HEK293 (cell line): ENCODE measurements around the gene TMEM41A.

Source experiments
- CTCF ChIA-PET: fragments of 350-600 bp; formaldehyde crosslinking; extraction: SDS; loops from one replicate; lab custom pipeline; 2021; ENCODE audit warnings: antibody characterized with exemption; lab: Yijun Ruan, JAX
- POLR2A ChIA-PET: fragments of 300-600 bp; formaldehyde crosslinking; extraction: SDS; loops from one replicate; lab custom pipeline; 2020; ENCODE audit warnings: antibody characterized with exemption, inconsistent platforms; lab: Yijun Ruan, JAX
- H3K27ac ChIP-seq: fragments of 200-500 bp; sonication (Bioruptor generic); 2 replicates; pipeline ENCODE4 v1.5.1; 2014; ENCODE audit warnings: low read depth, low read length, control low read depth, inconsistent platforms; ENCODE audit errors: extremely low read depth
- H3K36me3 ChIP-seq, 2 experiments: fragments of 200-500 bp in 1 of 2; sonication (Bioruptor generic) in 1 of 2; 1 replicate in 1 of 2; 2 replicates in 1 of 2; pipeline ENCODE4 v1.5.1; 2014 to 2017; ENCODE audit warnings: inconsistent platforms in 2 of 2, low read length in 2 of 2; ENCODE audit not compliant: control insufficient read depth in 2 of 2, insufficient read depth in 1 of 2
- H3K4me1 ChIP-seq: fragments of 200-500 bp; sonication (Bioruptor generic); 2 replicates; pipeline ENCODE4 v1.5.1; 2014; ENCODE audit warnings: mild to moderate bottlenecking, low read length, inconsistent platforms; ENCODE audit not compliant: control insufficient read depth, insufficient read depth
- H3K4me3 ChIP-seq: 2 replicates; pipeline ENCODE4 v1.5.1; 2011; ENCODE audit warnings: low read depth, mild to moderate bottlenecking, control low read depth, low read length, moderate library complexity
- H3K9me3 ChIP-seq: fragments of 200-500 bp; sonication (Bioruptor generic); 2 replicates; pipeline ENCODE4 v1.5.1; 2014; ENCODE audit warnings: low read depth, low read length, inconsistent platforms; ENCODE audit not compliant: control insufficient read depth, insufficient read depth
- GLI4 ChIP-seq: fragments of 450-650 bp; formaldehyde crosslinking; IDR thresholded peaks from 2 replicates; pipeline ENCODE4 v1.5.1; 2016; ENCODE audit warnings: missing biosample characterization, missing genetic modification characterization
- KLF10 ChIP-seq: fragments of 450-650 bp; IDR thresholded peaks from 2 replicates; pipeline ENCODE4 v1.5.1; 2018; ENCODE audit warnings: missing biosample characterization, mild to moderate bottlenecking, missing genetic modification characterization
- PRDM1 ChIP-seq: fragments of 450-650 bp; formaldehyde crosslinking; IDR thresholded peaks from 2 replicates; pipeline ENCODE4; 2016; ENCODE audit warnings: missing biosample characterization, missing genetic modification characterization
- SALL2 ChIP-seq: fragments of 450-650 bp; formaldehyde crosslinking; IDR thresholded peaks from 2 replicates; pipeline ENCODE4 v1.5.0; 2017; ENCODE audit warnings: missing biosample characterization, mild to moderate bottlenecking, missing genetic modification characterization, borderline replicate concordance
- SCRT1 ChIP-seq: fragments of 450-650 bp; formaldehyde crosslinking; IDR thresholded peaks from 2 replicates; pipeline ENCODE4 v1.5.1; 2016; ENCODE audit warnings: missing biosample characterization, missing genetic modification characterization, borderline replicate concordance
- TCF7L2 ChIP-seq: IDR thresholded peaks from 2 replicates; pipeline ENCODE4 v1.6.1; 2011; ENCODE audit warnings: low read depth, mild to moderate bottlenecking, inconsistent platforms, low read length, moderate library complexity, borderline replicate concordance
- ZBTB21 ChIP-seq: fragments of 450-650 bp; formaldehyde crosslinking; IDR thresholded peaks from 2 replicates; pipeline ENCODE4 v1.5.1; 2017; ENCODE audit warnings: missing biosample characterization, missing genetic modification characterization
- ZNF239 ChIP-seq: fragments of 450-650 bp; formaldehyde crosslinking; IDR thresholded peaks from 2 replicates; pipeline ENCODE4 v1.5.1; 2016; ENCODE audit warnings: missing biosample characterization, missing genetic modification characterization
- ZNF302 ChIP-seq: fragments of 450-650 bp; formaldehyde crosslinking; IDR thresholded peaks from 2 replicates; pipeline ENCODE4 v1.5.1; 2016; ENCODE audit warnings: missing biosample characterization, missing genetic modification characterization, low read depth
- ZNF341 ChIP-seq: fragments of 450-650 bp; formaldehyde crosslinking; IDR thresholded peaks from 2 replicates; pipeline ENCODE4; 2016; ENCODE audit warnings: low read depth, missing biosample characterization, missing genetic modification characterization
- ZNF530 ChIP-seq: fragments of 450-650 bp; formaldehyde crosslinking; IDR thresholded peaks from 2 replicates; pipeline ENCODE4 v1.5.1; 2016; ENCODE audit warnings: low read depth, missing biosample characterization, missing genetic modification characterization
- ZNF768 ChIP-seq: fragments of 450-650 bp; formaldehyde crosslinking; IDR thresholded peaks from 2 replicates; pipeline ENCODE4 v1.5.1; 2018; ENCODE audit warnings: missing biosample characterization, mild to moderate bottlenecking, missing genetic modification characterization
- ZSCAN30 ChIP-seq: fragments of 450-650 bp; IDR thresholded peaks from 2 replicates; pipeline ENCODE4 v1.5.1; 2018; ENCODE audit warnings: missing biosample characterization, mild to moderate bottlenecking, missing genetic modification characterization, moderate library complexity
- TF ChIP-seq, protein P1 (sequence below): fragments of 450-650 bp; formaldehyde crosslinking; IDR thresholded peaks from 2 replicates; pipeline ENCODE4 v1.5.1; 2016; ENCODE audit warnings: missing biosample characterization, missing genetic modification characterization
- TF ChIP-seq, protein P2 (sequence below): fragments of 450-650 bp; formaldehyde crosslinking; IDR thresholded peaks from 2 replicates; pipeline ENCODE4 v1.5.1; 2016; ENCODE audit warnings: missing biosample characterization, missing genetic modification characterization
- TF ChIP-seq, protein P3 (sequence below): fragments of 450-650 bp; formaldehyde crosslinking; IDR thresholded peaks from 2 replicates; pipeline ENCODE4 v1.5.1; 2016; ENCODE audit warnings: missing biosample characterization, missing genetic modification characterization, low read depth
- TF ChIP-seq, protein P4 (sequence below): fragments of 450-650 bp; formaldehyde crosslinking; IDR thresholded peaks from 2 replicates; pipeline ENCODE4 v1.5.1; 2016; ENCODE audit warnings: missing biosample characterization, missing genetic modification characterization
- TF ChIP-seq, protein P5 (sequence below): fragments of 450-650 bp; formaldehyde crosslinking; IDR thresholded peaks from 2 replicates; pipeline ENCODE4 v1.5.1; 2016; ENCODE audit warnings: missing biosample characterization, missing genetic modification characterization, borderline replicate concordance
- TF ChIP-seq, protein P6 (sequence below): fragments of 450-650 bp; formaldehyde crosslinking; IDR thresholded peaks from 2 replicates; pipeline ENCODE4 v1.5.1; 2016; ENCODE audit warnings: missing biosample characterization, missing genetic modification characterization
- TF ChIP-seq, protein P7 (sequence below): fragments of 450-650 bp; formaldehyde crosslinking; IDR thresholded peaks from 2 replicates; pipeline ENCODE4 v1.5.1; 2016; ENCODE audit warnings: missing biosample characterization, missing genetic modification characterization
- TF ChIP-seq, protein P8 (sequence below): fragments of 450-650 bp; formaldehyde crosslinking; IDR thresholded peaks from 2 replicates; pipeline ENCODE4 v1.5.1; 2016; ENCODE audit warnings: missing biosample characterization, missing genetic modification characterization

Gene TMEM41A

DNA sequence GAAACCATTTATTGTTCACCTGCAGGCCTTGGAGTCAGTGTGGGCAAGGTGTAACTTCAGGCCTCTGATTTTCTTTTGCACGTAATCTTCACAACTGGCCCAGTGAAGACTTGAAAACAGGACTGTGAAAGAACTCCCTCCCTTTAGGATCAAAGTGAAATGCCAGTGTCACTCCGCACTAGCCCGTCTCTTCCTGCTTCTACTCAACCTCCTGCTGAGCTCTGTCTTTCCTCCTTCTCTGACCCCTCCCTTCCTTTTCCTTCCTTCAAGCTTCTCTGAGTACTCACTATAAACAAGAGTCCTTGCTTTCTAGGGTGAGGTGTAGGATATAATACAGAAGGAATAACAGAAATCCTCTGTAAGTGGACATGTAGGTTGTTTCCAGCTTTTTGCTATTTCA is 28.5 kb downstream of the TMEM41A start:
- CTCF ChIA-PET = interaction anchor here (0.5 to 1.7 kb wide), 3 partner anchors 9 to 29 kb away, joined by 3 to 5 read pairs (median 3); no protein-coding TSS in a partner anchor
- no peak overlapping the region for H3K4me3 ChIP-seq
- peaks cover 0 to 42% of the 10 kb centered on the region in 2 experiments; a peak in 2 of 3 replicates for H3K36me3 ChIP-seq
- POLR2A ChIA-PET = no interaction called here
- no peak for TF ChIP-seq ZNF530 (tag by site-specific recombination)
- no peak for TF ChIP-seq TCF7L2
- TF ChIP-seq, protein P1, sequence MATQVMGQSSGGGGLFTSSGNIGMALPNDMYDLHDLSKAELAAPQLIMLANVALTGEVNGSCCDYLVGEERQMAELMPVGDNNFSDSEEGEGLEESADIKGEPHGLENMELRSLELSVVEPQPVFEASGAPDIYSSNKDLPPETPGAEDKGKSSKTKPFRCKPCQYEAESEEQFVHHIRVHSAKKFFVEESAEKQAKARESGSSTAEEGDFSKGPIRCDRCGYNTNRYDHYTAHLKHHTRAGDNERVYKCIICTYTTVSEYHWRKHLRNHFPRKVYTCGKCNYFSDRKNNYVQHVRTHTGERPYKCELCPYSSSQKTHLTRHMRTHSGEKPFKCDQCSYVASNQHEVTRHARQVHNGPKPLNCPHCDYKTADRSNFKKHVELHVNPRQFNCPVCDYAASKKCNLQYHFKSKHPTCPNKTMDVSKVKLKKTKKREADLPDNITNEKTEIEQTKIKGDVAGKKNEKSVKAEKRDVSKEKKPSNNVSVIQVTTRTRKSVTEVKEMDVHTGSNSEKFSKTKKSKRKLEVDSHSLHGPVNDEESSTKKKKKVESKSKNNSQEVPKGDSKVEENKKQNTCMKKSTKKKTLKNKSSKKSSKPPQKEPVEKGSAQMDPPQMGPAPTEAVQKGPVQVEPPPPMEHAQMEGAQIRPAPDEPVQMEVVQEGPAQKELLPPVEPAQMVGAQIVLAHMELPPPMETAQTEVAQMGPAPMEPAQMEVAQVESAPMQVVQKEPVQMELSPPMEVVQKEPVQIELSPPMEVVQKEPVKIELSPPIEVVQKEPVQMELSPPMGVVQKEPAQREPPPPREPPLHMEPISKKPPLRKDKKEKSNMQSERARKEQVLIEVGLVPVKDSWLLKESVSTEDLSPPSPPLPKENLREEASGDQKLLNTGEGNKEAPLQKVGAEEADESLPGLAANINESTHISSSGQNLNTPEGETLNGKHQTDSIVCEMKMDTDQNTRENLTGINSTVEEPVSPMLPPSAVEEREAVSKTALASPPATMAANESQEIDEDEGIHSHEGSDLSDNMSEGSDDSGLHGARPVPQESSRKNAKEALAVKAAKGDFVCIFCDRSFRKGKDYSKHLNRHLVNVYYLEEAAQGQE (tag by site-specific recombination) = no peak
- TF ChIP-seq KLF10 (tag by site-specific recombination) = no peak
- TF ChIP-seq ZNF341 = no peak
- no peak for TF ChIP-seq ZBTB21
- no peak for TF ChIP-seq SALL2 (tag by site-specific recombination)
- no peak for TF ChIP-seq ZNF239 (tag by site-specific recombination)
- no peak for TF ChIP-seq GLI4
- TF ChIP-seq, protein P2, sequence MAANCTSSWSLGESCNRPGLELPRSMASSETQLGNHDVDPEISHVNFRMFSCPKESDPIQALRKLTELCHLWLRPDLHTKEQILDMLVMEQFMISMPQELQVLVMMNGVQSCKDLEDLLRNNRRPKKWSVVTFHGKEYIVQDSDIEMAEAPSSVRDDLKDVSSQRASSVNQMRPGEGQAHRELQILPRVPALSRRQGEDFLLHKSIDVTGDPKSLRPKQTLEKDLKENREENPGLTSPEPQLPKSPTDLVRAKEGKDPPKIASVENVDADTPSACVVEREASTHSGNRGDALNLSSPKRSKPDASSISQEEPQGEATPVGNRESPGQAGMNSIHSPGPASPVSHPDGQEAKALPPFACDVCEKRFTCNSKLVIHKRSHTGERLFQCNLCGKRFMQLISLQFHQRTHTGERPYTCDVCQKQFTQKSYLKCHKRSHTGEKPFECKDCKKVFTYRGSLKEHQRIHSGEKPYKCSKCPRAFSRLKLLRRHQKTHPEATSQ (tag by site-specific recombination) = no peak
- no peak for TF ChIP-seq ZNF302 (tag by site-specific recombination)
- no peak for TF ChIP-seq ZNF768 (tag by site-specific recombination)
- no peak for TF ChIP-seq PRDM1 (tag by site-specific recombination)
- no peak for TF ChIP-seq SCRT1
- TF ChIP-seq ZSCAN30 (tag by site-specific recombination) = no peak
- TF ChIP-seq, protein P3, sequence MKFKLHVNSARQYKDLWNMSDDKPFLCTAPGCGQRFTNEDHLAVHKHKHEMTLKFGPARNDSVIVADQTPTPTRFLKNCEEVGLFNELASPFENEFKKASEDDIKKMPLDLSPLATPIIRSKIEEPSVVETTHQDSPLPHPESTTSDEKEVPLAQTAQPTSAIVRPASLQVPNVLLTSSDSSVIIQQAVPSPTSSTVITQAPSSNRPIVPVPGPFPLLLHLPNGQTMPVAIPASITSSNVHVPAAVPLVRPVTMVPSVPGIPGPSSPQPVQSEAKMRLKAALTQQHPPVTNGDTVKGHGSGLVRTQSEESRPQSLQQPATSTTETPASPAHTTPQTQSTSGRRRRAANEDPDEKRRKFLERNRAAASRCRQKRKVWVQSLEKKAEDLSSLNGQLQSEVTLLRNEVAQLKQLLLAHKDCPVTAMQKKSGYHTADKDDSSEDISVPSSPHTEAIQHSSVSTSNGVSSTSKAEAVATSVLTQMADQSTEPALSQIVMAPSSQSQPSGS (tag by site-specific recombination) = no peak
- no peaks in the 10 kb centered on the region for H3K9me3 ChIP-seq
- H3K27ac ChIP-seq = no peak overlapping the region
- H3K4me1 ChIP-seq = no peaks in the 10 kb centered on the region

DNA sequence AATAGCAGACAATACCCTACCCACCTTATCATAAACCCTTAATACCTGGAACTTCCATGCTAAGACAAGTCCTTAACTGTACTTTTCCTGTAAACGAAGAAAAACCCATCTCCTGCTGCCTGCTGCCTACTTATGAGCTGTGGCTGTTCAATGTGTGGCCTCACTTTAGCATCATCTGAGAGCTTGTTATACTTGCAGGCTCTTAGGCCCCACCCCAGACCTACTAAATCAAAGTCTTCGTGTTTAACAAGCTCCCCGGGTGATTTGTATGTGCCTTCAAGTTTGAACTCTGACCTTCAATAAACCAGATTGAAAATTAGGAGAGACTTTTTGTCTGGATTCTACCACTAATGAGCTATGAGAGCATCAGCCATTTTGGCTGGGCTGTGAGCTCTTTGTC is 29.3 kb downstream of the TMEM41A start:
- Histone ChIP-seq H3K36me3 (peaks cover 0 to 40% of the 10 kb centered on the region in 2 experiments; a peak in 1 of 3 replicates), H3K9me3 (no peaks in the 10 kb centered on the region), H3K27ac (no peak overlapping the region), H3K4me1 (no peaks in the 10 kb centered on the region), H3K4me3 (no peak overlapping the region)
- ChIA-PET CTCF (interaction anchor here (1.7 kb wide), 2 partner anchors 8 to 9 kb away, joined by 5 to 7 read pairs; no protein-coding TSS in a partner anchor), POLR2A (no interaction called here)
- TF ChIP-seq, protein P4, sequence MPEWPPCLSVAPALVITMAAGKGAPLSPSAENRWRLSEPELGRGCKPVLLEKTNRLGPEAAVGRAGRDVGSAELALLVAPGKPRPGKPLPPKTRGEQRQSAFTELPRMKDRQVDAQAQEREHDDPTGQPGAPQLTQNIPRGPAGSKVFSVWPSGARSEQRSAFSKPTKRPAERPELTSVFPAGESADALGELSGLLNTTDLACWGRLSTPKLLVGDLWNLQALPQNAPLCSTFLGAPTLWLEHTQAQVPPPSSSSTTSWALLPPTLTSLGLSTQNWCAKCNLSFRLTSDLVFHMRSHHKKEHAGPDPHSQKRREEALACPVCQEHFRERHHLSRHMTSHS (tag by site-specific recombination) = no peak
- TF ChIP-seq GLI4 = no peak
- TF ChIP-seq, protein P5, sequence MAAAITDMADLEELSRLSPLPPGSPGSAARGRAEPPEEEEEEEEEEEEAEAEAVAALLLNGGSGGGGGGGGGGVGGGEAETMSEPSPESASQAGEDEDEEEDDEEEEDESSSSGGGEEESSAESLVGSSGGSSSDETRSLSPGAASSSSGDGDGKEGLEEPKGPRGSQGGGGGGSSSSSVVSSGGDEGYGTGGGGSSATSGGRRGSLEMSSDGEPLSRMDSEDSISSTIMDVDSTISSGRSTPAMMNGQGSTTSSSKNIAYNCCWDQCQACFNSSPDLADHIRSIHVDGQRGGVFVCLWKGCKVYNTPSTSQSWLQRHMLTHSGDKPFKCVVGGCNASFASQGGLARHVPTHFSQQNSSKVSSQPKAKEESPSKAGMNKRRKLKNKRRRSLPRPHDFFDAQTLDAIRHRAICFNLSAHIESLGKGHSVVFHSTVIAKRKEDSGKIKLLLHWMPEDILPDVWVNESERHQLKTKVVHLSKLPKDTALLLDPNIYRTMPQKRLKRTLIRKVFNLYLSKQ (tag by site-specific recombination) = no peak
- TF ChIP-seq, protein P6, sequence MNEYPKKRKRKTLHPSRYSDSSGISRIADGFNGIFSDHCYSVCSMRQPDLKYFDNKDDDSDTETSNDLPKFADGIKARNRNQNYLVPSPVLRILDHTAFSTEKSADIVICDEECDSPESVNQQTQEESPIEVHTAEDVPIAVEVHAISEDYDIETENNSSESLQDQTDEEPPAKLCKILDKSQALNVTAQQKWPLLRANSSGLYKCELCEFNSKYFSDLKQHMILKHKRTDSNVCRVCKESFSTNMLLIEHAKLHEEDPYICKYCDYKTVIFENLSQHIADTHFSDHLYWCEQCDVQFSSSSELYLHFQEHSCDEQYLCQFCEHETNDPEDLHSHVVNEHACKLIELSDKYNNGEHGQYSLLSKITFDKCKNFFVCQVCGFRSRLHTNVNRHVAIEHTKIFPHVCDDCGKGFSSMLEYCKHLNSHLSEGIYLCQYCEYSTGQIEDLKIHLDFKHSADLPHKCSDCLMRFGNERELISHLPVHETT = no peak
- TF ChIP-seq, protein P7, sequence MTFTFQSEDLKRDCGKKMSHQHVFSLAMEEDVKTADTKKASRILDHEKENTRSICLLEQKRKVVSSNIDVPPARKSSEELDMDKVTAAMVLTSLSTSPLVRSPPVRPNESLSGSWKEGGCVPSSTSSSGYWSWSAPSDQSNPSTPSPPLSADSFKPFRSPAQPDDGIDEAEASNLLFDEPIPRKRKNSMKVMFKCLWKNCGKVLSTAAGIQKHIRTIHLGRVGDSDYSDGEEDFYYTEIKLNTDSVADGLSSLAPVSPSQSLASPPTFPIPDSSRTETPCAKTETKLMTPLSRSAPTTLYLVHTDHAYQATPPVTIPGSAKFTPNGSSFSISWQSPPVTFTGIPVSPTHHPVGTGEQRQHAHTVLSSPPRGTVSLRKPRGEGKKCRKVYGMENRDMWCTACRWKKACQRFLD = no peak
- TF ChIP-seq, protein P8, sequence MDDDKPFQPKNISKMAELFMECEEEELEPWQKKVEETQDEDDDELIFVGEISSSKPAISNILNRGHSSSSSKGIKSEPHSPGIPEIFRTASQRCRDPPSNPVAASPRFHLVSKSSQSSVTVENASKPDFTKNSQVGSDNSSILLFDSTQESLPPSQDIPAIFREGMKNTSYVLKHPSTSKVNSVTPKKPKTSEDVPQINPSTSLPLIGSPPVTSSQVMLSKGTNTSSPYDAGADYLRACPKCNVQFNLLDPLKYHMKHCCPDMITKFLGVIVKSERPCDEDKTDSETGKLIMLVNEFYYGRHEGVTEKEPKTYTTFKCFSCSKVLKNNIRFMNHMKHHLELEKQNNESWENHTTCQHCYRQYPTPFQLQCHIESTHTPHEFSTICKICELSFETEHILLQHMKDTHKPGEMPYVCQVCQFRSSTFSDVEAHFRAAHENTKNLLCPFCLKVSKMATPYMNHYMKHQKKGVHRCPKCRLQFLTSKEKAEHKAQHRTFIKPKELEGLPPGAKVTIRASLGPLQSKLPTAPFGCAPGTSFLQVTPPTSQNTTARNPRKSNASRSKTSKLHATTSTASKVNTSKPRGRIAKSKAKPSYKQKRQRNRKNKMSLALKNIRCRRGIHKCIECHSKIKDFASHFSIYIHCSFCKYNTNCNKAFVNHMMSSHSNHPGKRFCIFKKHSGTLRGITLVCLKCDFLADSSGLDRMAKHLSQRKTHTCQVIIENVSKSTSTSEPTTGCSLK (tag by site-specific recombination) = no peak
